ENCODE results near the gene TUFT1. TPM values are rescaled to one million over a fixed set of nuclear protein-coding genes. Genes with fewer than 3 reads are reported as not detected.
A peak's percentile ranks its signal among the peaks of the same experiment; 100 is the strongest.

Gene TUFT1
- total RNA-seq, 2 experiments from 2014 or later: 3.2 TPM

DNA sequence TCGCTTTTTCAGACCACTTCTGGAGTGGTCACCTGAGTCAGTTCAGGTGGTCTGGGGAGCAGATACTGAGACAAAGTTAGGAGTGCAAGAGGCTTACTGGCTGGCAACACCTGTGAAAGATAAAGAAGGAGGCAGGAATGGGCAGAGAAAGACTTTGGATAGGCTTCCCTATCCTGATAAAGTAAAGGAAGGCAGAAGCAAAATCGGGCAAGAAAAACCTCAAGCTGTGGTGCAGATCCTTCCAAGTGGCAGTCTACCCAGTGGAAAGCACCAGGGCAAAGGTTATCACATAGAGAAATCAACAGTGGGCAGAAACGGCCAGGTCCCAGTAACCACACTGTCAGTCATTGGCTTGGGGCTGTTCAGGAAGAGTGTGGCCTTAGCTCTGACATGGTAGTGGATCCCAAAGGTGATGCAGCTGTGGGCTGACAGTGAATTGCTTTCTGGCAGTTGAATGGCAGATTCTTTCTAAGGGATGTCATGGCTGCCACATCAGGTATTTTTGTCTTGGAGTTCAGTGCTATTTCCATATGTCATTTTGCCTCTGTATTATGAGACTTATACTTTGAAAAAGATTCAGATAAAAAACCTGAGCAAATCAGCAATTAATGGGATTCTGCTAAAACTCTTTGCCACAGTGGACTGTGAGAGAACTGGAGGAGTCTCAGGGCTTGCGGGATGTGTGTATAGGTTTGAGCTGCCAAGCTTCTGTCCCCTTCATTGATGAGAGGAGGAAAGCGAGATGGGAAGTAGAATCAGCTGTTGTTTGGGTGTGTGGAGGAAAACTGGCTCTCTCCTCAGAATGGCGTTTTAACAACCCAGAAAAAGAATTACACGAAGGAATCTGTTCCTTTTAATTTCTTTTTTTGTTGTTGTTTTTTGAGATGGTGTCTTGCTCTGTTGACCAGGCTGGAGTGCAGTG, 37.0 kb upstream of the TUFT1 start:
- no peaks in the 10 kb centered on the region for H3K9me3 Mint-ChIP-seq (ENCODE audit: low read depth)
- H3K36me3 Mint-ChIP-seq (ENCODE audit: low read depth): no peaks in the 10 kb centered on the region
- no peaks in the 10 kb centered on the region for H3K4me1 Mint-ChIP-seq
- DNase-seq (no peak), ATAC-seq (no peak)
- H3K4me3 Mint-ChIP-seq: no peak overlapping the region
- ChIA-PET POLR2A (no interaction called here), CTCF (interaction anchor here (0.8 kb wide), 1 partner anchor 211 kb away, joined by 3 read pairs; no protein-coding TSS in a partner anchor)
- no peaks in the 10 kb centered on the region for H3K27me3 Mint-ChIP-seq
- H3K27ac Mint-ChIP-seq: no peak overlapping the region
- intact Hi-C loops (cut with DNase I, micrococcal nuclease): no loop called here

DNA sequence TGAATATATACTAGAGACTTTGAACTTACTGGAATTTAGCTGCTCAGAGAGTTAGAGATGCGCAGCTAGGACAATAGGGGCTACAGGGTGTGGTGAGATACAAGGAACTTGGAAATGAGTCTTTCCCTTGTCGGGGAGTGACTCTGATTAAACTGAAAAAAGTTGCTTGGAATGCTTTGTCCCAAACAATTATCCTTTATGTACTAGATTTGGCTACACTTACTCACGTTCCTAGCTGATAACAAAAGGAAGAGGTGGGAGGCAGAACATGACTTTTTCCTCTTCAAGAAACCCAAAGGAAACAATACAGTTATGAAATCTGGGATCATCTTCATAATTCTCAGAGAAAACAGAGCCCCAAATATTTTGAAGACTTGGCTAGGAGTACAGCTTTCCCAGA, 35.9 kb upstream of the TUFT1 start:
- POLR2A ChIA-PET: interaction anchor here (0.7 kb wide), 1 partner anchor 99 kb away, joined by 3 read pairs; no protein-coding TSS in a partner anchor
- no peaks in the 10 kb centered on the region for H3K36me3 Mint-ChIP-seq (ENCODE audit: low read depth)
- no peaks in the 10 kb centered on the region for H3K4me1 Mint-ChIP-seq
- H3K27ac Mint-ChIP-seq: no peak overlapping the region
- no peaks in the 10 kb centered on the region for H3K27me3 Mint-ChIP-seq
- DNase-seq: no peak
- no peaks in the 10 kb centered on the region for H3K9me3 Mint-ChIP-seq (ENCODE audit: low read depth)
- ATAC-seq: no peak
- CTCF ChIA-PET: interaction anchor here (0.7 kb wide), 1 partner anchor 41 kb away, joined by 3 read pairs; no protein-coding TSS in a partner anchor
- no peak overlapping the region for H3K4me3 Mint-ChIP-seq
- intact Hi-C loops (cut with DNase I, micrococcal nuclease): no loop called here

DNA sequence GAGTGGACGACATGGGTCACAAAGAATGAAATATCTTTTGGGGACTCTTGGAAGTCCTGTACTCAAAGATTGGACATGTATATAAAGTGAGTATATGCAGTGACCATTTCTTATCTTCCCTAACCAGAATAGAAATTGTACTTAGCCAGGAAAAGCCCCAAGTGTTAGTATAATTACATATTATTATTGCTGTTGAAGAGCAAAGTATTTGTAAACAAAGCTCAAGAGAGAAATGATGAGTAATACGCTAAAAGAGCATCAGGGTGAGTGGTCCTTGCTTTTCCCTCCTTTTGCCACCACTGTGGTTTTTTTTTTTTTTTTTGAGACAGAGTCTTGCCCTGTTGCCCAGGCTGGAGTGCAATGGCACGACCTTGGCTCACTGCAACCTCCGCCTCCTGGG, 35.4 kb upstream of the TUFT1 start:
- ChIA-PET CTCF (interaction anchor here (0.7 kb wide), 1 partner anchor 40 kb away, joined by 3 read pairs; no protein-coding TSS in a partner anchor), POLR2A (no interaction called here)
- no peaks in the 10 kb centered on the region for H3K9me3 Mint-ChIP-seq (ENCODE audit: low read depth)
- H3K27me3 Mint-ChIP-seq: no peaks in the 10 kb centered on the region
- intact Hi-C loops (cut with DNase I, micrococcal nuclease): no loop called here
- H3K4me1 Mint-ChIP-seq: no peaks in the 10 kb centered on the region
- DNase-seq (no peak), ATAC-seq (no peak)
- H3K27ac Mint-ChIP-seq: no peak overlapping the region
- H3K4me3 Mint-ChIP-seq: no peak overlapping the region
- no peaks in the 10 kb centered on the region for H3K36me3 Mint-ChIP-seq (ENCODE audit: low read depth)

DNA sequence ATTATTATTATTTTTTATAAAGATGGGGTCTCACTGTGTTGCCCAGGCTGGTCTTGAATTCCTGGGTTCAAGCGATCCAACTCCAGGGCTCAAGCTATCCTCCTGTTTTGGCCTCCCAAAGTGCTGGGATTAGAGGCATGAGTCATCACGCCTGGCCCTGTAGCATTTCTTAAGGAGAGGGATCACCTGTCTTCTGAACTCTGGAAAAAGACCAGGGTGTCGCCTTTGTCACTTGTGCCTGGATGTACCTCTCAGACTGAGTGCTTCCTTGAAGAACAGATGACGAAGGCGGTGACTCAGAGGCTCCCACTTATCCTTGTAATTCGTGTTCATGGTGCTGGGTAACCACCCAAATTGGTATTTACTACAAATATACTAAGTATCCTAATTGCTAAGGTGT, 31.3 kb upstream of the TUFT1 start:
- no peak for DNase-seq
- no peak for ATAC-seq
- no peaks in the 10 kb centered on the region for H3K27me3 Mint-ChIP-seq
- peaks cover 23% of the 10 kb centered on the region for H3K4me1 Mint-ChIP-seq
- CTCF ChIA-PET: interaction anchor here (0.7 kb wide), 1 partner anchor 226 kb away, joined by 3 read pairs; no protein-coding TSS in a partner anchor
- H3K9me3 Mint-ChIP-seq (ENCODE audit: low read depth): no peaks in the 10 kb centered on the region
- no peak overlapping the region for H3K27ac Mint-ChIP-seq
- POLR2A ChIA-PET: no interaction called here
- no peaks in the 10 kb centered on the region for H3K36me3 Mint-ChIP-seq (ENCODE audit: low read depth)
- intact Hi-C loops (cut with DNase I, micrococcal nuclease): no loop called here
- no peak overlapping the region for H3K4me3 Mint-ChIP-seq

DNA sequence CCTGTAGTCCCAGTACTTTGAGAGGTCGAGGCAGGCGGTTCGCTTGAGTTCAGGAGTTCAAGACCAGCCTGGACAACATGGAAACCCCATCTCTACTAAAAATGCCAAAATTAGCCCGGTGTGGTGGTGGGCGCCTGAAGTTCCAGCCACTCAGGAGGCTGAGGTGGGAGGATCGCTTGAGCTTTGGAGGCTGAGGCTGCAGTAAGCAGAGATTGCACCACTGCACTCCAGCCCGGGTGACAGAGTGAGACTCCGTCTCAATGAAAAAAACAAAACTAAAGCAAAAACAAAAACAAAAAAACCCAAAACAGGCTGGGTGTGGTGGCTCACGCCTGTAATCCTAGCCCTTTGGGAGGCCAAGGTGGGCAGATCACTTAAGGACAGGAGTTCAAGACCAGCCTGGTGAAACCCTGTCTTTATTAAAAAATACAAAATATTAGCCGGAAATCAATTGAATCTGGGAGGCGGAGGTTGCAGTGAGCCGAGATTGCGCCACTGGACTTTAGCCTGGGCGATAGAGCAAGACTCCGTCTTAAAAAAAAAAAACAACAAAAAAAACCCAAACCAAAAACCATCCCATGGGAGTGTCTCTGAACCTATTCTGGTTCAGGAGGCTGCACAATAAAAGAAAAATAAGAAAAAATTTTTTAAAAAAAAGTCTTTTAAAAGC, 30.6 kb upstream of the TUFT1 start:
- Mint-ChIP-seq H3K9me3 (ENCODE audit: low read depth) (no peaks in the 10 kb centered on the region), H3K27me3 (no peaks in the 10 kb centered on the region), H3K4me3 (no peak overlapping the region), H3K27ac (no peak overlapping the region), H3K4me1 (peaks cover 23% of the 10 kb centered on the region), H3K36me3 (ENCODE audit: low read depth) (no peaks in the 10 kb centered on the region)
- ChIA-PET CTCF (interaction anchor here (0.6 to 2.2 kb wide), 2 partner anchors 11 to 16 kb away, joined by 3 to 7 read pairs; no protein-coding TSS in a partner anchor), POLR2A (no interaction called here)
- no peak for ATAC-seq
- DNase-seq: no peak
- intact Hi-C loops (cut with DNase I, micrococcal nuclease): loop anchor here in 1 of 2 experiments (5.0 kb wide), 1 partner anchor 67 kb away; no protein-coding TSS in a partner anchor

DNA sequence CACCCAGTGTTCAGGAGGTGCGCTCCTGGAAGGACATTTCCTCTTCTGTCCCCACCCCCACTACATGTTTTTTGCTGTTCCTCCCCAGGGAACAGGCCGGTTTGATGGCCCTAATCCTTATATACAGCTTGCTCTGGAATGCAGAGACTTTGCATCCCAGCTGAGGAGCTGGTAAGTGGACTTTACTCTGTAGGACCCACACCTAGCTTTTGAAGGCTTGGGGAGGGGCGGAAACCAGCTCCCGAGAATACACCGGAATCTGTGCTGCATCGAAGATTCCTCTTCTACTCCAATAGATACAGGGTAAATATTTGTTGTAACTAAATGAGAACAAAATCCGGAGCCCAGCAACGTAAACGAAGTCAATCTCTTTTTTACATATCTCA, 30.1 kb upstream of the TUFT1 start:
- no peaks in the 10 kb centered on the region for H3K9me3 Mint-ChIP-seq (ENCODE audit: low read depth)
- H3K4me3 Mint-ChIP-seq: peak overlapping the region; percentile 80
- DNase-seq (no peak), ATAC-seq (no peak)
- intact Hi-C loops (cut with DNase I, micrococcal nuclease): loop anchor here in 1 of 2 experiments (5.0 kb wide), 1 partner anchor 68 kb away; no protein-coding TSS in a partner anchor
- H3K27me3 Mint-ChIP-seq: no peaks in the 10 kb centered on the region
- ChIA-PET CTCF (interaction anchor here (0.6 to 2.2 kb wide), 7 partner anchors 10 to 225 kb away, joined by 3 to 7 read pairs (median 3); partner anchors contain the start of gene TUFT1), POLR2A (no interaction called here)
- H3K36me3 Mint-ChIP-seq (ENCODE audit: low read depth): no peaks in the 10 kb centered on the region
- H3K4me1 Mint-ChIP-seq: peaks cover 23% of the 10 kb centered on the region
- H3K27ac Mint-ChIP-seq: no peak overlapping the region

DNA sequence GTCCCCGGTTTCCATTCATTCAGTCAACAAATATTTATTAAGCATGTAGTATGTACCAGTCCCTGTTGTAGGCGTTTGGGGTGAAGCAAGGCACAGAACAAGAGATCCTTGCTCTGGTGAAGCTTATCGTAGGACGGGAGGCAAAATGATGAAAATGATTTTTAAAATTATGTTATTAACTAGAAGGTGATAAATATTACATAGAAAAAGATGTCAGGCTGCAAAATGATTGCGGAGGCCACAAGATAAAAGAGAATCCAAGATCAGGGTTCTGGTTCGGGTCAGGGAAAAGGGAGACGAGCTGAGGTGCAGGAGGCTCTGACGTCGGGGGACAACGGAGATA, 29.5 kb upstream of the TUFT1 start:
- Mint-ChIP-seq H3K36me3 (ENCODE audit: low read depth) (no peaks in the 10 kb centered on the region), H3K27me3 (no peaks in the 10 kb centered on the region), H3K4me3 (peak overlapping the region; percentile 80), H3K27ac (peak overlapping the region; percentile 47), H3K9me3 (ENCODE audit: low read depth) (no peaks in the 10 kb centered on the region), H3K4me1 (peaks cover 23% of the 10 kb centered on the region)
- ATAC-seq (no peak), DNase-seq (no peak)
- CTCF ChIA-PET: interaction anchor here (0.6 to 2.2 kb wide), 11 partner anchors 10 to 224 kb away, joined by 3 to 7 read pairs (median 3); partner anchors contain the start of gene TUFT1
- intact Hi-C loops (cut with DNase I, micrococcal nuclease): loop anchor here in 1 of 2 experiments (5.0 kb wide), 1 partner anchor 68 kb away; no protein-coding TSS in a partner anchor
- POLR2A ChIA-PET: interaction anchor here (0.9 to 1.0 kb wide), 2 partner anchors 16 to 66 kb away, joined by 3 read pairs; no protein-coding TSS in a partner anchor

DNA sequence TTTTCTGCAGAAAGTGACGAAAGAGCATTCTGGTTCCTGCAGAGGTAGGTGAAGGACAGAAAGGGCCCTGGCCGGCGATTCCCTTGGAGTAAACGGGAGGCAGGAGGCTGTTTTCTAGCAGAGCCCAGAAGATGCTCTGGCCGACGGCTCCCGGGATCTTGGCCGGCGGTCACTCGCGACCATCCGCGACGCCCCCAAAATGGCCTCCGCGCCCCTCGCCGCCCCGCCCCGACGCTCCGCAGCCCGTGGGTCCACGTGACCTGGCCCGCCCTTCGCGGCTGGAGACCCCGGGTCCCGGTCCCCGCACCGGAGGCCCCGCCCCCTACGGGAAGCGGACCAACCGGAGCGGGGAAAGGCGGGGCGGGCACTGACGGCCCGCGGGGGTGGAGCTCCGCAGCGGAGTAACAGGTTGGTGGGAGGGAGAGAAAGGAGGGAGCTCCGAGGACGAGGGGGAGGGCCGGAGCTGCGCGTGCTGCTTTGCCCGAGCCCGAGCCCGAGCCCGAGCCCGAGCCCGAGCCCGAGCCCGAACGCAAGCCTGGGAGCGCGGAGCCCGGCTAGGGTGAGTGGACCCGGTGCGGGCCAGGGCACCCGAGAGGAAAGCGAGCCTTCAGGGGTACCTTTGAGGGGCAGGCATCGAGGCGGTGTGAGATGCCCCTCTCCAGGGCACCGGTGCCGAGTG, 29.0 kb upstream of the TUFT1 start, which contains the start of gene CGN:
CGN (plus strand) TSS at position 431 of the 679 bp plus-strand sequence. CDS start 7,133 bp downstream, outside the sequence.
- Mint-ChIP-seq H3K27me3 (no peaks in the 10 kb centered on the region), H3K4me3 (peak within 1 kb of the TSS; percentile 80), H3K4me1 (peaks cover 23% of the 10 kb centered on the region), H3K27ac (peak within 1 kb of the TSS; percentile 47), H3K9me3 (ENCODE audit: low read depth) (no peaks in the 10 kb centered on the region), H3K36me3 (ENCODE audit: low read depth) (no peaks in the 10 kb centered on the region)
- ChIA-PET CTCF (interaction anchor here (0.6 to 2.2 kb wide), 10 partner anchors 10 to 170 kb away, joined by 3 to 7 read pairs (median 4); partner anchors contain the start of gene TUFT1), POLR2A (interaction anchor here (0.6 to 1.0 kb wide), 4 partner anchors 16 to 309 kb away, joined by 3 to 5 read pairs (median 4); no protein-coding TSS in a partner anchor)
- peak; percentile 98 for ATAC-seq
- DNase-seq: peak; percentile 91
- intact Hi-C loops (cut with DNase I, micrococcal nuclease): loop anchor here in 1 of 2 experiments (1.0 to 5.0 kb wide), 4 partner anchors 29 to 101 kb away; partner anchors contain the start of genes SNX27 and TUFT1

DNA sequence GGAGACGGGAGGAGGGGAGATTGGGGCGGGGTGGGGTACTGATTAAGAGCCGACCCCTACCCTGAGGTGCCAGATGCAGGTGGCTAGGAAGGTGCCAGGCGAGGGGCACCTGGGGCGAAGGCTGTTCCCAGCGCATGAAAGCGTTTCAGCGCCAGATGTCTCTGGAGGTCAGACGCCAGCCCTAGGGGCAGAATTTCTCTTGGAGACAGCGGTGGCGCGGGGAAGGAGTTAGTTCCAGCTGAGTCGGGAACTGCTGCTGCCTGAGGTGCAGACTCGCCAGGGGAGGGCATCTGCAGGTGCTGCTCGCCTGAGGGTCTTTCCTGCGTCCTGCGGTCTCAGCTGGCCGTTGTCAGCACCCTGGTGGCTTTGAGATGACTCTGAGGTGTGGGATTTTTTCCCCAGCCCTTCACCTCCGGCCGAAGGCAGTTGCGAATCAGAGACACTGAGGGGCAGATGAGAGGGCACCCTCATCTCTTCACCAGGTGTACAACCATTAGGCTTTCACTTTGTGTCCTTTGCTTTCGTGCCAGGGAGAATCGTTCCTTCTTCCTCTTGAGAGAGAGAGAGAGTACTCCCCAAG, 28.4 kb upstream of the TUFT1 start:
- peak; percentile 47 for DNase-seq

DNA sequence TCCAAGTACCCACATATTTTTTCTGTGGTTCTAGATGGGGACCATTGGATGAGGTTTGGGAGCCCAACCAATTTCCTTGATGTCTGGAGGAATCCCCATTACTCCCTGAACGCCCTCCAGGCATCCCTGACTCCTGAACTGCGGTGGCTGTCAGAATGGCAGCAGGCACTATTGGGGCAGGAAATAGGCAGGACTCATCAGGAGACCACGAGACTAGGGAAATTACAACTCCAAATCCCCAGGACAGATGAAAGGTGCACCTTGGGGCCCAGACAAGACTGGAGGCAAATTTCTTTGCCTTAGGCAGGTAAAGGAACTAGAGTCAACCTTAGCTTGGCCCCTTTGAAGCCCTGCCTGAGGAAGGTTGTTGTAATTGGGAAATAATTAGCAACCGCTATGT, 27.8 kb upstream of the TUFT1 start:
- peaks cover 23% of the 10 kb centered on the region for H3K4me1 Mint-ChIP-seq
- CTCF ChIA-PET: interaction anchor here (0.6 kb wide), 1 partner anchor 276 kb away, joined by 3 read pairs; no protein-coding TSS in a partner anchor
- peak overlapping the region; percentile 80 for H3K4me3 Mint-ChIP-seq
- ATAC-seq (no peak), DNase-seq (no peak)
- no peaks in the 10 kb centered on the region for H3K27me3 Mint-ChIP-seq
- intact Hi-C loops (cut with DNase I, micrococcal nuclease): loop anchor here in 1 of 2 experiments (5.0 kb wide), 1 partner anchor 70 kb away; no protein-coding TSS in a partner anchor
- POLR2A ChIA-PET: no interaction called here
- H3K36me3 Mint-ChIP-seq (ENCODE audit: low read depth): no peaks in the 10 kb centered on the region
- H3K9me3 Mint-ChIP-seq (ENCODE audit: low read depth): no peaks in the 10 kb centered on the region
- H3K27ac Mint-ChIP-seq: no peak overlapping the region

More for the DNA sequence above, 28.4 kb upstream of the TUFT1 start:
- intact Hi-C loops (cut with DNase I, micrococcal nuclease): loop anchor here in 1 of 2 experiments (1.0 to 5.0 kb wide), 4 partner anchors 29 to 101 kb away; partner anchors contain the start of genes SNX27 and TUFT1
- Mint-ChIP-seq H3K27ac (no peak overlapping the region), H3K9me3 (ENCODE audit: low read depth) (no peaks in the 10 kb centered on the region), H3K4me1 (peaks cover 23% of the 10 kb centered on the region), H3K36me3 (ENCODE audit: low read depth) (no peaks in the 10 kb centered on the region), H3K27me3 (no peaks in the 10 kb centered on the region), H3K4me3 (peak overlapping the region; percentile 80)
- POLR2A ChIA-PET: interaction anchor here (0.6 to 1.0 kb wide), 4 partner anchors 17 to 309 kb away, joined by 3 to 5 read pairs (median 4); no protein-coding TSS in a partner anchor
- peak; percentile 9 for ATAC-seq
- CTCF ChIA-PET: interaction anchor here (1.0 to 2.2 kb wide), 5 partner anchors 9 to 109 kb away, joined by 3 to 7 read pairs (median 5); no protein-coding TSS in a partner anchor

Measured in activated CD4-positive, alpha-beta T cell treated with anti-CD3 and anti-CD28 coated beads for 36 hours (primary cell).